Heart left ventricle (tissue), 16 donors: ENCODE data around the gene DSCAML1. TPM values are rescaled to one million over a fixed set of nuclear protein-coding genes. Genes with fewer than 3 reads are reported as not detected.

Source experiments
- ATAC-seq, 4 donors: fragments of 200-7000 bp; cut with Tn5 transposase; one replicate each; pipeline ENCODE4 v1.9.1; 2020 to 2022; ENCODE audit warnings: moderate library complexity in 4 of 4, mild to moderate bottlenecking in 3 of 4, moderate number of reproducible peaks in 1 of 4
- DNase-seq, 5 donors: peaks; one replicate each; pipeline ENCODE4 v3.0.0-alpha.2; 2020
- H3K27ac ChIP-seq, 12 donors: fragments of 200-600 bp; sonication (generic) in 4 of 12; one replicate each; pipeline versions ENCODE4 v1.5.0 to v1.8.0; 2016 to 2022; ENCODE audit warnings: mild to moderate bottlenecking in 2 of 12
- H3K27me3 ChIP-seq, 9 donors: fragments of 200-600 bp; sonication (generic) in 2 of 9; one replicate each; pipeline versions ENCODE4 v1.5.1 to v1.8.0; 2016 to 2022; ENCODE audit warnings: mild to moderate bottlenecking in 3 of 9
- H3K36me3 ChIP-seq, 9 donors: fragments of 200-600 bp; sonication (generic) in 2 of 9; one replicate each; pipeline versions ENCODE4 v1.5.0 to v1.8.0; 2018 to 2022; ENCODE audit warnings: mild to moderate bottlenecking in 2 of 9
- H3K4me1 ChIP-seq, 12 donors: fragments of 200-600 bp; sonication (generic) in 4 of 12; one replicate each; pipeline versions ENCODE4 v1.5.0 to v1.8.0; 2016 to 2022; ENCODE audit warnings: mild to moderate bottlenecking in 3 of 12
- H3K4me3 ChIP-seq, 12 donors: fragments of 200-600 bp; sonication (generic) in 4 of 12; one replicate each; pipeline versions ENCODE4 v1.5.0 to v1.8.0; 2017 to 2022; ENCODE audit warnings: mild to moderate bottlenecking in 9 of 12, moderate library complexity in 4 of 12
- H3K9me3 ChIP-seq, 12 donors: fragments of 200-600 bp; sonication (generic) in 4 of 12; one replicate each; pipeline versions ENCODE4 v1.5.0 to v1.8.0; 2016 to 2022; ENCODE audit warnings: mild to moderate bottlenecking in 1 of 12
- POLR2A ChIP-seq, 2 donors: fragments of 450-650 bp; IDR thresholded peaks; one replicate each; pipeline ENCODE4 v1.6.1; 2017; ENCODE audit warnings: antibody characterized with exemption in 2 of 2, mild to moderate bottlenecking in 2 of 2, moderate library complexity in 2 of 2
- WGBS, 4 donors: extraction: QIAGEN DNeasy Blood & Tissue Kit in 2 of 4; methylation state at CpG; one replicate each; pipeline versions ENCODE4 v1.1.5 to v1.1.7; 2013 to 2018; 5-methylcytosine and 5-hydroxymethylcytosine counted together
- intact Hi-C, 10 donors: fragments of 100-400 bp; cut with DNase I; formaldehyde crosslinking; loops; one replicate each; pipeline versions ENCODE4 v1.11.1 to v1.14.2; 2022
- polyA plus RNA-seq, 2 donors: library from polyadenylated mRNA; stranded (reverse); fragments of 200-250 nt; gene quantifications; one replicate each; pipeline ENCODE4 v1.2.3, GENCODE V29; 2013
- total RNA-seq, 9 donors: library from RNA; depleted of rRNA in 2 of 9; stranded (reverse); fragments of >200 nt in 2 of 9; fragmentation: NEBNext Ultra II Directional in 3 of 9; extraction: Animal tissue kit (Norgen Biotek cat#: 25700) in 3 of 9; gene quantifications; one replicate each; pipeline versions ENCODE4 v1.1.0 to v1.2.4, GENCODE V29; 2016 to 2023
- TF ChIP-seq, protein P1 (sequence below), 12 donors: fragments of 200-600 bp; sonication (generic) in 4 of 12; IDR thresholded peaks; one replicate each; pipeline versions ENCODE4 v1.5.0 to v1.8.0; 2018 to 2022; ENCODE audit warnings: antibody characterized with exemption in 12 of 12, mild to moderate bottlenecking in 5 of 12
- donor health status: ischemic (EF 13 %, LVEDD 7.1; RV severe dilation, severe dysfunction).
- donor health status: healthy with polysubstance abuse.
- donor health status: DM: no; HTN: yes; CAD: no.
- donor health status: DM: no; HTN: no; CAD: no.
- donor health status: ischemic (EF 25% LVEDD 6.9; RV normal size, moderate dysfunction).
- donor health status: ischemic (EF 25% LVEDD 5.7; RV mildly dilated, moderate dysfunction).
- donor health status: healthy.
- donor health status: DM: yes; HTN: yes; CAD: no.
- donor health status: ischemic (EF 35%, LVEDD 5.7; RV mildly dilated, moderate dysfunction).
- donor health status: nonischemic (EF 11% LVEDD 7.7; RV severe dilation, severe dysfunction).
- donor health status: DM: yes; HTN: yes; CAD: no.
- donor health status: PGD.
- donor health status: ischemic (EF 29% LVEDD 5.4; RV normal size, mild dysfunction).
- donor health status: nonischemic (EF 23%, LVEDD 6.1; RV moderate dilation, normal function).

DSCAML1 gene
- total and polyA plus RNA-seq, 11 donors: 0.05 to 1.7 (median 0.76) TPM

GRCh38 chr11:117825538-117826189 lies 28.6 kb upstream of the DSCAML1 start:
- Histone ChIP-seq H3K9me3 (no peaks in the 10 kb centered on the region), H3K36me3 (no peaks in the 10 kb centered on the region), H3K27me3 (no peaks in the 10 kb centered on the region), H3K4me3 (no peak overlapping the region), H3K27ac (peak overlapping the region in 8 of 12 donors; percentile 6 to 91 (median 80)), H3K4me1 (peaks cover 2 to 68% (median 37%) of the 10 kb centered on the region in 12 donors)
- ATAC-seq (no peak), DNase-seq (peak; percentile 3 to 56 (median 14))
- intact Hi-C loops: no loop called here
- WGBS, 4 donors: 84 to 96% (median 95%) methylated on average over 8 of the region's 8 CpGs
- no peak for TF ChIP-seq POLR2A (IDR thresholded peaks at IDR 0.05)
- TF ChIP-seq, protein P1, sequence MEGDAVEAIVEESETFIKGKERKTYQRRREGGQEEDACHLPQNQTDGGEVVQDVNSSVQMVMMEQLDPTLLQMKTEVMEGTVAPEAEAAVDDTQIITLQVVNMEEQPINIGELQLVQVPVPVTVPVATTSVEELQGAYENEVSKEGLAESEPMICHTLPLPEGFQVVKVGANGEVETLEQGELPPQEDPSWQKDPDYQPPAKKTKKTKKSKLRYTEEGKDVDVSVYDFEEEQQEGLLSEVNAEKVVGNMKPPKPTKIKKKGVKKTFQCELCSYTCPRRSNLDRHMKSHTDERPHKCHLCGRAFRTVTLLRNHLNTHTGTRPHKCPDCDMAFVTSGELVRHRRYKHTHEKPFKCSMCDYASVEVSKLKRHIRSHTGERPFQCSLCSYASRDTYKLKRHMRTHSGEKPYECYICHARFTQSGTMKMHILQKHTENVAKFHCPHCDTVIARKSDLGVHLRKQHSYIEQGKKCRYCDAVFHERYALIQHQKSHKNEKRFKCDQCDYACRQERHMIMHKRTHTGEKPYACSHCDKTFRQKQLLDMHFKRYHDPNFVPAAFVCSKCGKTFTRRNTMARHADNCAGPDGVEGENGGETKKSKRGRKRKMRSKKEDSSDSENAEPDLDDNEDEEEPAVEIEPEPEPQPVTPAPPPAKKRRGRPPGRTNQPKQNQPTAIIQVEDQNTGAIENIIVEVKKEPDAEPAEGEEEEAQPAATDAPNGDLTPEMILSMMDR (IDR thresholded peaks at IDR 0.05): no peak

GRCh38 chr11:117824571-117825537 lies 27.8 kb upstream of the DSCAML1 start, which contains the start of gene FXYD2:
TSS of gene FXYD2 (minus strand) at chr11:117824744. CDS start at chr11:117824678, 66 bp downstream.
- H3K27ac ChIP-seq: peak within 1 kb of the TSS; percentile 73 to 91 (median 78)

GRCh38 chr11:117823946-117824420 lies 27.0 kb upstream of the DSCAML1 start:
- intact Hi-C loops: loop anchor here in 2 of 10 donors (5.0 kb wide), 2 partner anchors 123 to 228 kb away; no protein-coding TSS in a partner anchor
- ATAC-seq (peak; percentile 62 to 84 (median 78)), DNase-seq (peak; percentile 82 to 90 (median 90))
- 42 to 58% (median 45%) methylated on average over 12 to 13 of the region's 13 CpGs for WGBS, 4 donors
- H3K4me3 ChIP-seq: no peak overlapping the region
- TF ChIP-seq POLR2A (IDR thresholded peaks at IDR 0.05): no peak
- TF ChIP-seq, protein P1 (IDR thresholded peaks at IDR 0.05): no peak
- peak overlapping the region; percentile 73 to 91 (median 78) for H3K27ac ChIP-seq
- H3K27me3 ChIP-seq: no peaks in the 10 kb centered on the region
- H3K4me1 ChIP-seq: peaks cover 0 to 59% (median 38%) of the 10 kb centered on the region in 12 donors
- H3K36me3 ChIP-seq: no peaks in the 10 kb centered on the region
- H3K9me3 ChIP-seq: no peaks in the 10 kb centered on the region

More at GRCh38 chr11:117824571-117825537, 27.8 kb upstream of the DSCAML1 start, which contains the start of gene FXYD2:
- no peaks in the 10 kb centered on the region for H3K36me3 ChIP-seq
- 48 to 64% (median 52%) methylated on average over 20 to 22 of the region's 22 CpGs for WGBS, 4 donors
- ATAC-seq (peak; percentile 48 to 65 (median 58)), DNase-seq (peak; percentile 66 to 82 (median 75))
- no peaks in the 10 kb centered on the region for H3K9me3 ChIP-seq
- peaks cover 0 to 60% (median 36%) of the 10 kb centered on the region in 12 donors for H3K4me1 ChIP-seq
- no peak for TF ChIP-seq POLR2A (IDR thresholded peaks at IDR 0.05)
- TF ChIP-seq, protein P1 (IDR thresholded peaks at IDR 0.05): no peak
- peak within 1 kb of the TSS in 1 of 12 donors; percentile 3 for H3K4me3 ChIP-seq
- intact Hi-C loops: loop anchor here in 2 of 10 donors (5.0 kb wide), 2 partner anchors 122 to 227 kb away; no protein-coding TSS in a partner anchor
- no peaks in the 10 kb centered on the region for H3K27me3 ChIP-seq
